Natural killer cell treated with Interleukin-12 subunit alpha and Interleukin-12 subunit beta and Interleukin-15 and Interleukin-18, amount 100 ng/mL, for 72 hours (primary cell): ENCODE measurements around the gene GJC3. TPM values are rescaled to one million over a fixed set of nuclear protein-coding genes. Genes with fewer than 3 reads are reported as not detected.
A peak's percentile ranks its signal among the peaks of the same experiment; 100 is the strongest.
"Not testable (repeated sequence)": the region's sequence is repeated elsewhere in the genome, so short reads cannot be mapped to it uniquely, and the experiment has no call there.

Experiments used
- ATAC-seq, 2 donors: fragments of 150-1000 bp; cut with Tn5 transposase in 1 of 2; sonication (Bioruptor Pico), chemical (Tn5 transposase) in 1 of 2; 2 replicates each; pipeline ENCODE4 v1.10.0; 2021
- DNase-seq: peaks from one replicate; pipeline ENCODE4 v3.0.0; 2022; ENCODE audit warnings: low spot score
- H3K27ac Mint-ChIP-seq, 2 donors: 1 replicate in 1 of 2; 2 replicates in 1 of 2; pipeline ENCODE4 v1.8.0; 2022; ENCODE audit warnings: mixed read lengths in 2 of 2, mild to moderate bottlenecking in 1 of 2, moderate library complexity in 1 of 2
- H3K27me3 Mint-ChIP-seq, 2 donors: 1 replicate in 1 of 2; 2 replicates in 1 of 2; pipeline ENCODE4 v1.8.0; 2022; ENCODE audit warnings: mixed read lengths in 2 of 2
- H3K36me3 Mint-ChIP-seq: one replicate; pipeline ENCODE4 v1.8.0; 2022; ENCODE audit warnings: mixed read lengths
- H3K4me1 Mint-ChIP-seq, 2 donors: 1 replicate in 1 of 2; 2 replicates in 1 of 2; pipeline ENCODE4 v1.8.0; 2022; ENCODE audit warnings: low read depth in 2 of 2, mixed read lengths in 2 of 2, mild to moderate bottlenecking in 1 of 2
- H3K4me3 Mint-ChIP-seq: one replicate; pipeline ENCODE4 v1.8.0; 2022; ENCODE audit warnings: mixed read lengths
- H3K9me3 Mint-ChIP-seq: 2 replicates; pipeline ENCODE4 v1.8.0; 2022; ENCODE audit warnings: mixed read lengths
- total RNA-seq, 2 donors: library from RNA; stranded (reverse); gene quantifications; one replicate each; pipeline ENCODE4 v1.2.3, GENCODE V29; 2022

The GJC3 gene
- total RNA-seq, 2 donors from 2014 or later: not detected

GRCh38 chr7:99919814-99920112 lies 9.7 kb downstream of the GJC3 start:
- Mint-ChIP-seq H3K9me3 (no peaks in the 10 kb centered on the region), H3K36me3 (peaks cover 40% of the 10 kb centered on the region), H3K4me3 (peak overlapping the region; percentile 96), H3K27me3 (no peaks in the 10 kb centered on the region), H3K27ac (peak overlapping the region; percentile 95 to 96), H3K4me1 (peaks cover 27 to 38% of the 10 kb centered on the region in 2 donors)
- no peak for DNase-seq
- ATAC-seq: no peak

DNA sequence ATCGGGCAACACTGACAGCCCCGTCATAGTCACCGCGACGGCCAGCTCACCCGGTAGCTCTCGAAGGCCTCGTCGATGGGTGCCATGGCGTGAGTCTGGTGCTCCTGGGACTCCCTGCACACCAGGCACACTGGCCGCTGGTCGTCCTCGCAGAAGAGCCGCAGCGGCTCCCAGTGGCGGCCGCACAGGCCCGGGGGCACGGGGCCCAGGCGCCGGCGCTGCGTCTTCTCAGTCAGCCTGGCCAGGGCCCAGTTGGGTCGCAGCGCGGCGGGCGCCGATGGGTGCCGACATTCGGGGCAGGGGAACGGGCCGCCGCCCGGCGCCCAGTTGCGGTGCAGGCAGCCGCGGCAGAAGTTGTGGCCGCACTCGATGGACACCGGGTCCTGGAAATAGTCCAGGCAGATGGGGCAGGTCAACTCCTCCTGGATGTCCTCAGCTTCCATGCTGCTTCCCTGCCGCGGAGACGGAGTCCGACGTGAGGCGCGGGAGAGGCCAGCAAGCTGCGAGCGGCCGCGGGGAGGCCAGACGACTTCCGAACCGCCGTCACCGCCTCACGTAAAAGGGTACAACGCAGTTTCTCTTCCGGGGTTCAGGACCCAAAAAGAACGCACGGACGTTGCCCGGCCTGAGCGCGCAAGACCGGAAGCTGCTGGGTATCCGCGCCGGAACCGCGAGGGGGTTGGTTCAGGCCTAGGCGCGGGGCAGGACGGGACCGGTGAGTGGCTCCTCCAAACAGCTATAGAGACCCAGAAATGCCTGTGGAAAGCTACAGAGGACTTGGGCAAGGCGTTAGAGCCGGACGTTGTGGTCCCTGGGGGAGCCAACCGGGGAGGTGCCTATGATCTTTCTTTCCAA lies 10.2 kb downstream of the GJC3 start, which contains the start of gene TRIM4:
TRIM4 (minus strand) TSS at position 572 of the 855 bp plus-strand sequence; CDS start at position 443, 129 bp downstream.
- ATAC-seq (peak; percentile 99 to 100), DNase-seq (peak; percentile 96)
- peaks cover 31 to 44% of the 10 kb centered on the region in 2 donors for H3K4me1 Mint-ChIP-seq
- H3K9me3 Mint-ChIP-seq: no peaks in the 10 kb centered on the region
- H3K36me3 Mint-ChIP-seq: peaks cover 40% of the 10 kb centered on the region
- H3K4me3 Mint-ChIP-seq: peak within 1 kb of the TSS; percentile 96
- no peaks in the 10 kb centered on the region for H3K27me3 Mint-ChIP-seq
- peak within 1 kb of the TSS; percentile 95 to 96 for H3K27ac Mint-ChIP-seq

DNA sequence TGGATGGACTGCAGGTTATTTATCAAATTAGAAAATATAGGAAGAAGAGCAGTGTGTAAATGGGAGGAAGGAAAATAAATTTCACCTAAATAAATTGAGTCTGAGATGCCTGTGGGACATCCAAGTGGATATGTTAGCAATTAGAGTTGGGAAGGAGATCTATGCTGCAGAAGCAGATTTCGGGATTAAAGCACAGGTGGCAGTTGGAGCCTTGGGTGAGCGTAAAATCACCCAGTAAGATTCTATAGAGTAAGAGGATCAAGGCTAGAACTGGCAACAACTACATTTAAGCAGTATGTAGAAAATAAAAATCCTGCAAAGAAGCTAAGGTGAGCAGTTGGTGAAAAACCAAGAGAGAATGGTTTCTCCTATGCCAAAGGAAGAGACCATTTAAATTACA lies 18.4 kb downstream of the GJC3 start:
- Mint-ChIP-seq H3K36me3 (peaks cover 29% of the 10 kb centered on the region), H3K4me3 (no peak overlapping the region), H3K9me3 (no peaks in the 10 kb centered on the region), H3K4me1 (peaks cover 27 to 47% of the 10 kb centered on the region in 2 donors), H3K27ac (peak overlapping the region in 1 of 2 donors; percentile 49), H3K27me3 (no peaks in the 10 kb centered on the region)
- ATAC-seq: no peak
- no peak for DNase-seq

DNA sequence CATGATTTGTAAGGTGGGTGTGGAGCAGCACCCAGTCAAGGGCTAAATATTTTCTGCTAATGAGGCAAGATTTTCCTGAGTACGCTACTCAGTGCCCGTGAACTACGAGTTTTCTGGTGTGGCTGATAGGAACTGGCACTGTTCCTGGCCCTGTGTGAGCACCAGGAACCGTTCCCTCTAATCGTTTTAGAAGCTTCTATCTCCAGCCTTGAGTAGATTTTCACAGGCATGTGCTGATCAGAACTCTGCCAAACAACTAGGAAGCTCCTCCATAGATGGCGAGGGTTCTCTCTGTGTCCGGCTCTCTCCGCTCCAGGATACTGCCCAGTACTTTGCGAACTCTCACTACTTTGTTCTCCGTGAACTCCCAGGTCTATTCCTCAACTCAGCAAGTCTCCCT lies 27.8 kb downstream of the GJC3 start:
- no peak for ATAC-seq
- no peak for DNase-seq
- Mint-ChIP-seq H3K4me1 (peaks cover 9% of the 10 kb centered on the region in 2 donors), H3K27ac (no peak overlapping the region), H3K9me3 (no peaks in the 10 kb centered on the region), H3K36me3 (peaks cover 34% of the 10 kb centered on the region), H3K27me3 (no peaks in the 10 kb centered on the region), H3K4me3 (no peak overlapping the region)

DNA sequence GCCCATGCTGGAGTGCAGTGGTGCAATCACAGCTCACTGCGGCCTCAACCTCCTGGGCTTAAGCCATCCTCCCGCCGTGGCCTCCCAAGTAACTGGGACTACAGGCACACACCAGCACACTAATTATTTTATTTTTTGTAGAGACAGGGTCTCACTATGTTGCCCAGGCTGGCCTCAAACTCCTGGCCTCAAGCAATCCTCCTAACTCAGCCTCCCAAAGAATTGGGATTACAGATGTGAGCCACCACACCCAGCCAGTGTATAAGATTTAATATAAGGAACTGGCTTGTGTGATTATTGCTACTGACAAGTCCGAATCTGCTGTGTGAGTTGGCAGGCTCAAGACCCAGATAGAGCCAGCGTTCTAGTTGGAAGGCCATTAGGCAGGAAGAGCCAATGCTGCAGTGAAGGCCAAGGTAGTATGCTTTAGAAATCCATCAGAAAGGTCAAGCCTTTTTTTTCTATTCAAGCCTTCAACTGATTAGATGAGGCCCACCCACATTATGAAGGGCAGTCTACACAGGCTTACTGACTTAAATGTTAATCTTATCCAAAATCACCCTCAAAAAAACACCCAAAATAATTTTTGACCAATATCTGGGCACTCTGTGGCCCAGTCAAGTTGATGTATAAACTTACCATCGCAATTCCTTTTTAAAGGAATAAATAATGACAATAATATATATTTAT lies 29.4 kb downstream of the GJC3 start:
- Mint-ChIP-seq H3K9me3 (no peaks in the 10 kb centered on the region), H3K4me3 (no peak overlapping the region), H3K27me3 (no peaks in the 10 kb centered on the region), H3K27ac (no peak overlapping the region), H3K36me3 (peaks cover 33% of the 10 kb centered on the region), H3K4me1 (peaks cover 9% of the 10 kb centered on the region in 2 donors)
- no peak for ATAC-seq
- DNase-seq: no peak

GRCh38 chr7:99898836-99899235 lies 30.6 kb downstream of the GJC3 start:
- no peaks in the 10 kb centered on the region for H3K27me3 Mint-ChIP-seq
- ATAC-seq (no peak), DNase-seq (no peak)
- peaks cover 30% of the 10 kb centered on the region for H3K36me3 Mint-ChIP-seq
- no peaks in the 10 kb centered on the region for H3K9me3 Mint-ChIP-seq
- no peak overlapping the region for H3K27ac Mint-ChIP-seq
- peaks cover 9% of the 10 kb centered on the region in 2 donors for H3K4me1 Mint-ChIP-seq
- H3K4me3 Mint-ChIP-seq: no peak overlapping the region

DNA sequence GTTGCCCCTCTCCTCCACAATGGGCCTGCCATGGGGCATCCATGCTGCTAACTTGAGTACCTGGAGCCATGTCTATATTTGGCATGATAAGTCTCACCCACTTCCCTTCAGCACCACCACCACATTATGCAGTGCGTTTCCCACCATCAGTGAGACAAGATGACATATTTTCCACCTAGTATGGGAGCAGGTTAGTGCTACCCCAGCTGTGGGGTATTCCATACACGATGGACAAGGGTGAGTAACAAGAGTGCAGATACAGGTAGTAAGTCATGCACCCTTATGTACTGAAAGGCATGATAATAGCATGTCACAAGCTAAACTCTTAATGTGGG lies 31.4 kb downstream of the GJC3 start:
- Mint-ChIP-seq H3K27ac (peak overlapping the region; percentile 38 to 48), H3K4me3 (no peak overlapping the region), H3K27me3 (no peaks in the 10 kb centered on the region), H3K4me1 (peaks cover 9% of the 10 kb centered on the region in 2 donors), H3K36me3 (peaks cover 22% of the 10 kb centered on the region), H3K9me3 (no peaks in the 10 kb centered on the region)
- DNase-seq: no peak
- ATAC-seq: peak in 1 of 2 donors; percentile 63

DNA sequence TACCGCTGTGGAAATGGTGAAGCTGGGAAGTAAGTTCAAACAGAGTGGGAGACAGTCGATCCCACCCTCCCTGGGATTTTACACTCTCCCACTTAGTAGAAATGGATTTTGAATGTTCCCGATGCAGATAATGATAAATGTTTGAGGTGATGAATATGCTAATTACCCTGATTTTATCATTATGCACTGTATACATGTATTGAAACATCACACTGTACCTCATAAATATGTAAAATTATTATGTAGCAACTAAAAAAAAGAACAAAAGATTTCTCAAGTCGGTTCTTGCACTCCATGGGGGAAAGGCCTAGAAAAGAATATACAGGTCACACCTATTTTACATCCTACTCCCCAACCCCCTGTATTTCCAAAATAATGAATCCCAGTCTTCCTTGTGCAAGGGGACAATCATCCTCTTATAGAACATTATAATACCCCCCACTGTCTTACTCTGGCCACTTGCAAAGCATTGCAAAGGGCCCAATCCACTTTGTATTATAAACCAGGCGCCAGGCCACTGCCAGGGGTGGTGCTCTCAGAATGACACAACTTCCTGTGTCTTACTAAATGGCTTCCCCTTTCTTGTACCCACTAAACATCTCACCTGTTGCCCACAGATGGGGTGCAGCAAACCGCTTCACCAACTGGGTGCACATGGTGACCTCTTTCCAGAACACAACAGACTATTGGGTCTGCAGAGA lies 31.9 kb downstream of the GJC3 start:
- Mint-ChIP-seq H3K4me1 (peaks cover 7 to 9% of the 10 kb centered on the region in 2 donors), H3K36me3 (peaks cover 20% of the 10 kb centered on the region), H3K27ac (peak overlapping the region; percentile 38 to 48), H3K9me3 (no peaks in the 10 kb centered on the region), H3K4me3 (no peak overlapping the region), H3K27me3 (no peaks in the 10 kb centered on the region)
- DNase-seq (no peak), ATAC-seq (peak; percentile 69 to 83)

- Mint-ChIP-seq H3K27me3 (no peaks in the 10 kb centered on the region), H3K9me3 (no peaks in the 10 kb centered on the region), H3K4me1 (peaks cover 9 to 13% of the 10 kb centered on the region in 2 donors), H3K4me3 (no peak overlapping the region), H3K27ac (no peak overlapping the region), H3K36me3 (peaks cover 26% of the 10 kb centered on the region)
- DNase-seq (no peak), ATAC-seq (no peak)
These were observed 34.7 kb downstream of the GJC3 start for GRCh38 chr7:99894738-99895137.

- H3K4me3 Mint-ChIP-seq: no peak overlapping the region
These were observed 36.1 kb downstream of the GJC3 start for GRCh38 chr7:99893280-99893679.

DNA sequence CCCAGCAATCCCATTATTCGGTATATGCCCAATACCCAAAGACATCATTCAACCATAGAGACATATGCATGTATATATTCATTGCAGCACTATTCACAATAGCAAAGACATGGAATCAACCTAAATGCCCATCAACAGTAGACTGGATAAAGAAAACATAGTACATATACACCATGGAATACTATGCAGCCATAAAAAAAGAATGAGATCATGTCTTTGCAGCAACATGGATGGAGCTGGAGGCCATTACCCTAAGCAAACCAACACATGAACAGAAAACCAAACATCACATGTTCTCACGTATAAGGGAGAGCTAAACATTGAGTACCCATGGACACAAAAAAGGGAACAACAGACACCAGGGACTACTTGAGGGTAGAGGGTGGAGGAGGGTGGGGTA lies 39.1 kb downstream of the GJC3 start:
- not testable (repeated sequence) for H3K4me1 Mint-ChIP-seq, H3K27me3 Mint-ChIP-seq, H3K4me3 Mint-ChIP-seq, H3K27ac Mint-ChIP-seq, H3K9me3 Mint-ChIP-seq, DNase-seq, ATAC-seq
- peaks cover 31% of the 10 kb centered on the region for H3K36me3 Mint-ChIP-seq

More at GRCh38 chr7:99893280-99893679, 36.1 kb downstream of the GJC3 start:
- ATAC-seq (no peak), DNase-seq (no peak)
- peaks cover 31% of the 10 kb centered on the region for H3K36me3 Mint-ChIP-seq
- H3K27ac Mint-ChIP-seq: no peak overlapping the region
- H3K27me3 Mint-ChIP-seq: no peaks in the 10 kb centered on the region
- H3K4me1 Mint-ChIP-seq: peaks cover 9 to 16% of the 10 kb centered on the region in 2 donors
- H3K9me3 Mint-ChIP-seq: no peaks in the 10 kb centered on the region

DNA sequence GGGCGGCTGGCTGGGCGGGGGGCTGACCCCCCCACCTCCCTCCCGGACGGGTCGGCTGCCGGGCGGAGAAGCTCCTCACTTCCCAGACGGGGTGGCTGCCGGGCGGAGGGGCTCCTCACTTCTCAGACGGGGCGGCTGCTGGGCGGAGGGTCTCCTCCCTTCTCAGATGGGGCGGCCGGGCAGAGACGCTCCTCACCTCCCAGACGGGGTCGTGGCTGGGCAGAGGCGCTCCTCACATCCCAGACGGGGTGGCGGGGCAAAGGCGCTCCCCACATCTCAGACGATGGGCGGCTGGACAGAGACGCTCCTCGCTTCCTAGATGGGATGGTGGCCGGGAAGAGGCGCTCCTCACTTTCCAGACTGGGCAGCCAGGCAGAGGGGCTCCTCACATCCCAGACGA lies 41.1 kb downstream of the GJC3 start:
- ATAC-seq, DNase-seq, H3K4me3 Mint-ChIP-seq, H3K9me3 Mint-ChIP-seq, H3K27ac Mint-ChIP-seq, H3K27me3 Mint-ChIP-seq, H3K4me1 Mint-ChIP-seq: not testable (repeated sequence)
- H3K36me3 Mint-ChIP-seq: peaks cover 31% of the 10 kb centered on the region

- DNase-seq (no peak), ATAC-seq (no peak)
- Mint-ChIP-seq H3K4me3 (no peak overlapping the region), H3K9me3 (no peaks in the 10 kb centered on the region), H3K4me1 (no peaks in the 10 kb centered on the region), H3K27me3 (no peaks in the 10 kb centered on the region), H3K27ac (no peak overlapping the region), H3K36me3 (no peaks in the 10 kb centered on the region)
These were observed 48.0 kb downstream of the GJC3 start for GRCh38 chr7:99881370-99881769.

GRCh38 chr7:99876933-99877332 lies 52.5 kb downstream of the GJC3 start, which contains the start of gene OR2AE1:
Gene OR2AE1 (minus strand): TSS chr7:99877033. CDS start chr7:99877033, 0 bp downstream.
- Mint-ChIP-seq H3K36me3 (no peaks in the 10 kb centered on the region), H3K4me1 (no peaks in the 10 kb centered on the region), H3K27me3 (no peaks in the 10 kb centered on the region), H3K4me3 (no peak within 1 kb of the TSS), H3K27ac (no peak within 1 kb of the TSS), H3K9me3 (no peaks in the 10 kb centered on the region)
- no peak for ATAC-seq
- no peak for DNase-seq
